Left renal pelvis (tissue), 4 donors: ENCODE data around the gene SV2A. TPM values are rescaled to one million over a fixed set of nuclear protein-coding genes. Genes with fewer than 3 reads are reported as not detected.
"Not testable (repeated sequence)": the region's sequence is repeated elsewhere in the genome, so short reads cannot be mapped to it uniquely, and the experiment has no call there.

Source experiments
- DNase-seq, 4 donors: peaks; one replicate each; pipeline ENCODE4 v3.0.0-alpha.2; 2013; ENCODE audit warnings: low read depth in 4 of 4, low spot score in 3 of 4
- polyA plus RNA-seq, 4 donors: library from polyadenylated mRNA; unstranded; fragments of 120-200 nt; gene quantifications; one replicate each; pipeline ENCODE4 v1.2.1, GENCODE V29; 2013; ENCODE audit not compliant: insufficient read length in 4 of 4

SV2A gene
- 10 to 100 TPM in 1 of 4 donors, 1 to 10 TPM in 3; 7.8 to 13.3 (median 8.0) TPM for polyA plus RNA-seq

GRCh38 chr1:149917571-149918144 is at the start of gene SV2A:
Gene SV2A, minus strand, starts transcription at chr1:149917844. Its CDS starts 4,004 bp downstream, at chr1:149913840.
- no peak for DNase-seq

GRCh38 chr1:149967041-149967440 is 49.4 kb upstream of the SV2A start:
- no peak for DNase-seq

- DNase-seq = no peak
Measured at GRCh38 chr1:149966405-149966804, 48.8 kb upstream of the SV2A start.

- no peak for DNase-seq
Measured at GRCh38 chr1:149965440-149965839, 47.8 kb upstream of the SV2A start.

GRCh38 chr1:149963358-149963757 is 45.7 kb upstream of the SV2A start:
- DNase-seq = no peak

GRCh38 chr1:149962736-149963135 is 45.1 kb upstream of the SV2A start:
- DNase-seq = no peak

GRCh38 chr1:149962039-149962647 is 44.5 kb upstream of the SV2A start:
- peak in 1 of 4 donors; percentile 60 for DNase-seq

GRCh38 chr1:149957548-149957947 is 39.9 kb upstream of the SV2A start:
- DNase-seq = not testable (repeated sequence)

GRCh38 chr1:149949911-149950310 is 32.3 kb upstream of the SV2A start:
- DNase-seq = no peak

GRCh38 chr1:149945206-149945605 is 27.6 kb upstream of the SV2A start:
- no peak for DNase-seq

- no peak for DNase-seq
Measured at GRCh38 chr1:149942885-149943284, 25.2 kb upstream of the SV2A start.

- DNase-seq = no peak
Measured at GRCh38 chr1:149942207-149942606, 24.6 kb upstream of the SV2A start.

GRCh38 chr1:149940427-149940826 is 22.8 kb upstream of the SV2A start:
- DNase-seq = no peak

- DNase-seq = not testable (repeated sequence)
Measured at GRCh38 chr1:149938668-149939003, 21.0 kb upstream of the SV2A start.

GRCh38 chr1:149937759-149938158 is 20.1 kb upstream of the SV2A start:
- DNase-seq = no peak

- no peak for DNase-seq
Measured at GRCh38 chr1:149936992-149937705, 19.5 kb upstream of the SV2A start.

GRCh38 chr1:149936170-149936991 is 18.7 kb upstream of the SV2A start, which contains the start of gene MTMR11:
Gene MTMR11, minus strand, starts transcription at chr1:149936879. Its CDS starts 232 bp downstream, at chr1:149936647.
- DNase-seq = no peak

- DNase-seq = no peak
Measured at GRCh38 chr1:149934356-149934755, 16.7 kb upstream of the SV2A start.

GRCh38 chr1:149933208-149933607 is 15.6 kb upstream of the SV2A start:
- DNase-seq = no peak

- no peak for DNase-seq
Measured at GRCh38 chr1:149932474-149932873, 14.8 kb upstream of the SV2A start.

GRCh38 chr1:149931212-149931790 is 13.7 kb upstream of the SV2A start:
- DNase-seq = no peak
